ENCODE data around the gene CSF3. TPM values are rescaled to one million over a fixed set of nuclear protein-coding genes. Genes with fewer than 3 reads are reported as not detected.

Gene CSF3, protein sequence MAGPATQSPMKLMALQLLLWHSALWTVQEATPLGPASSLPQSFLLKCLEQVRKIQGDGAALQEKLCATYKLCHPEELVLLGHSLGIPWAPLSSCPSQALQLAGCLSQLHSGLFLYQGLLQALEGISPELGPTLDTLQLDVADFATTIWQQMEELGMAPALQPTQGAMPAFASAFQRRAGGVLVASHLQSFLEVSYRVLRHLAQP
- total RNA-seq = not detected

DNA sequence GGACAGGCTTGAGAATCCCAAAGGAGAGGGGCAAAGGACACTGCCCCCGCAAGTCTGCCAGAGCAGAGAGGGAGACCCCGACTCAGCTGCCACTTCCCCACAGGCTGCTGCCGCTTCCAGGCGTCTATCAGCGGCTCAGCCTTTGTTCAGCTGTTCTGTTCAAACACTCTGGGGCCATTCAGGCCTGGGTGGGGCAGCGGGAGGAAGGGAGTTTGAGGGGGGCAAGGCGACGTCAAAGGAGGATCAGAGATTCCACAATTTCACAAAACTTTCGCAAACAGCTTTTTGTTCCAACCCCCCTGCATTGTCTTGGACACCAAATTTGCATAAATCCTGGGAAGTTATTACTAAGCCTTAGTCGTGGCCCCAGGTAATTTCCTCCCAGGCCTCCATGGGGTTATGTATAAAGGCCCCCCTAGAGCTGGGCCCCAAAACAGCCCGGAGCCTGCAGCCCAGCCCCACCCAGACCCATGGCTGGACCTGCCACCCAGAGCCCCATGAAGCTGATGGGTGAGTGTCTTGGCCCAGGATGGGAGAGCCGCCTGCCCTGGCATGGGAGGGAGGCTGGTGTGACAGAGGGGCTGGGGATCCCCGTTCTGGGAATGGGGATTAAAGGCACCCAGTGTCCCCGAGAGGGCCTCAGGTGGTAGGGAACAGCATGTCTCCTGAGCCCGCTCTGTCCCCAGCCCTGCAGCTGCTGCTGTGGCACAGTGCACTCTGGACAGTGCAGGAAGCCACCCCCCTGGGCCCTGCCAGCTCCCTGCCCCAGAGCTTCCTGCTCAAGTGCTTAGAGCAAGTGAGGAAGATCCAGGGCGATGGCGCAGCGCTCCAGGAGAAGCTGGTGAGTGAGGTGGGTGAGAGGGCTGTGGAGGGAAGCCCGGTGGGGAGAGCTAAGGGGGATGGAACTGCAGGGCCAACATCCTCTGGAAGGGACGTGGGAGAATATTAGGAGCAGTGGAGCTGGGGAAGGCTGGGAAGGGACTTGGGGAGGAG is at the start of gene CSF3:
TSS of gene CSF3 (plus strand) at position 436 of the 993 bp plus-strand sequence. CDS start at position 471, 35 bp downstream.
- DNase-seq = no peak

DNA sequence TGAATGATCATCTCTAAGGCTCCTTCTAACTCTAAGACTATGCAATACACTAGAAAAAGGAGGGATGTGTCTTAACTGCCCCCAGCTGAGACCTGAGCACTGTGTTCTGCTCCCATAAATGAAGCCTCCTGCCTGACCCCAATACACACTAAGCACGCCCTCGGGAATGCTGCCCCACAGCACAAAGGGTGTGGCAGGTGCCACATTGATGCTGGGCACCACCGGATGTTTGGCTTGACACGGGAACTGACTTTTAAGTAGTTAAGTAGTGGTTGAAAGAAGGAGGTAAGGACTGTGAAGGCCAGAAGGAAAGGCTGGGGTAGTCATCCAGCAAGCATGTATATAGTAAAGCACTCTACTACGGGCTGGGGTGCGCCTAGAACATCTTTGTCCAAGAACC is 48.5 kb upstream of the CSF3 start:
- no peak for DNase-seq

DNA sequence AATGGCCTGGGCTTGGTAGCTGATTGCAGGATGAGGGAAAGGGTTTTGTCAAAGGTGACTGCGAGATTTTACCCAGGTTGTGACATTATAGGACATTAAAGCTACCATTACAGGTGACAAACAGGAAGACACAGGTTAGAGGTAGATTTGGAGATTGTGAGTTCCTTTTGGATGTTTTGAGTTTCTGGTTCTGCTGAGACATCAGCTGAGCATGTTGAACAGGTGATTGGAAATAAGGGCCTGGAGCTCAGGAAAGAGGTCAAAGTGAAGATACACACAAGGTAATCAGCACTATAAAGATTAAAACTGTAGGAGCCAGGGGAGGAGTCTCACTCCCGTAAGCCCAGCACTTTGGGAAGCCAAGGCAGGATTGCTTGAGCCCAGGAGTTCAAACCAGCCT is 46.5 kb upstream of the CSF3 start:
- DNase-seq = no peak

DNA sequence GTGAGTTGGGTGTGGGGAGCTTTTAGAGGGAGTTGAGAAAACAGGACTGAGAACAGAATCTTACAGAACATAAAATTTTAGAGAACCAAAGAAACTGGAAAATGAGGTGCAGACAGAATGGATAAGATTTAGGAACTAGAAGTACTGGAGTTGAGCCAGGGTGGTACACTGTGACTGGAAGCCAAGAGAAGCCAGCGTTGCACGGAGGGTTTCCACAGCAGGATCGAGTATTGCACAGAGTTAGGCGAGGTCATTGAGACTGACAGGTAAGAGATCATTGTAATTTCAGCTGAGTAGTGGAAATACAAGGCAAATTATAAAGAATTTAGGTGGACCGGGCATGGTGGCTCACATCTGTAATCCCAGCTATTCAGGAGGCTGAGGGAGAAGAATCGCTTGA is 45.9 kb upstream of the CSF3 start:
- no peak for DNase-seq

DNA sequence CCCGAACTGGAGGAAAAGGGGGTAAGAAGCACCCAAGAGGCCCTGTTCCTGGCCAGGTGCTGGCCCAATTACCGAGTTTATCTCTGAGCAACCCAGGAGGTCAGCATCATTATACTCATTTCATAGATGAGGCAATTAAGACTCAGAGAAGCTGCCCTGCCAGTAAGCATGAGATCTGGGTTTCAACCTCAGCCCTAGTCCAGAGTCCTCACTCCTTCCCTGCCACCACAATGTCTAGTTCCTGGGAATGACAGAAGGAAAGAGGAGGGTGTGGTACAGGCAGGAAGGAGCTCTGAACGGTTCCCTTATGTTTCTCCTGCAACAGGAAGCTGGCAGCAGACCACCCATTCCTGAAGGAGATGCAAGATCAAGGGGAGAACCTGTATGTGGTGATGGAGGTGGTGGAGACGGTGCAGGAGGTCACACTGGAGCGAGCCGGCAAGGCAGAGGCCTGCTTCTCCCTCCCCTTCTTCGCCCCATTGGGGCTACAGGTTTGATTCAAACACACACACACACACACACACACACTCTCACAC is 45.0 kb upstream of the CSF3 start:
- DNase-seq = no peak

DNA sequence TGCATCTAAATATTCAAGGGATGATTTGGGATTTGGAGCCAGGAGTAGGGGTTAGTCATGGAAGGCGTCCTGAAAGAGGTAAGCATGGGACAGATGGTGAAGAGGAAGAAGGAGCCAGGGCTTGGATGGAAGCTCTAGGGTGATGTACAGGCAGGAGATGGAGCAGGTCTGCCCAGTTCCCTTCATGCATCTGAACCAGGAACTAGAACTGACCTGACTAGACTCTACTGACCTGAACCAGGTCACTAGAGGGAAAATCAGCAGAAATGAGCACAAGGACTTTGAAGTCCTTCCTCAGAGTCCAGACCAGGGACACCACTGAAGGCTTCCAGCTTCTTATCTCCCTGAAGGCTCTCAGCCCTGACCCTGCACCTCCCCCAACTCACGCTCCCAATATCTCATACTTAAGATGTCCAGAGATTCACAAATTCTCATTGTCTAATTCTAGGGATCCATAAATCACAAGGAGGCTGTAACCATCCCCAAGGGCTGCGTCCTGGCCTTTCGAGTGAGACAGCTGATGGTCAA is 44.1 kb upstream of the CSF3 start:
- no peak for DNase-seq

DNA sequence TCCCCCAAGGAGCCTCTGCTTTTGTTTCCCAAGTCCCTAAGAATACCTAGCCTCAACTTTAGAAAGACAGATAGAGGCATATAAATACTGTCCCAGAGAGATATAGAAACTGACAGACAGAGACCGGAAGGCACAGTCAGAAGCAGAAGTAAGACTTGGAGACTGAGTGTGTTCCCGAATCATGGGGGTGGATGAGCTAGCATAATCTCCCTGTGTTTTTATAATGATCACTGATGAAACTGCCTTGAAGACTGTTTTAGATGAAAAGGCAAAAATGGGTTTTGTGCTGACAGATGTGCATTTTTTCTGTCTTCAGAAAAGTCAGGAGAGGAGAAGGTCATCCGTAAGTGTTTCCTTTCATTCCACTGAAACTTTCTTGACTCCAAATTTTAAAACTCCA is 43.0 kb upstream of the CSF3 start:
- DNase-seq = no peak

DNA sequence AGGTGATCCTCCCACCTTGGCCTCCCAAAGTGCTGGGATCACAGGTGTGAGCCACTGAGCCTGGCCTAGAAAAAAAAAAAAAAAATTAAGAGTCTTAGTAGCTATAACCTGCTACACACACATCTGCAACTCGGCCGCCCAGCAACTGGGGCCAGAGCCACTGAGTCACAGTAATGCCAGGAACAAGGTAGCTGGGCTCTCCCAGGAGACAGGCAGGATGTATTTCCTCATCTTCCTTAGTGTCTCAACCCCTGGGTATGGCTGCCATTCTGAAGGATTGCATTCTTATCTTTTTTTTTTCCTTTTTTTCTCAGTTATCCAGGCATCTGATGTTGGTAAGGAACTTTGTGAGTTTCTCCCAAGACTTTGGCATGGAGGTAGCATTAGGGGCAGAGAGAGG is 41.7 kb upstream of the CSF3 start:
- DNase-seq = no peak

DNA sequence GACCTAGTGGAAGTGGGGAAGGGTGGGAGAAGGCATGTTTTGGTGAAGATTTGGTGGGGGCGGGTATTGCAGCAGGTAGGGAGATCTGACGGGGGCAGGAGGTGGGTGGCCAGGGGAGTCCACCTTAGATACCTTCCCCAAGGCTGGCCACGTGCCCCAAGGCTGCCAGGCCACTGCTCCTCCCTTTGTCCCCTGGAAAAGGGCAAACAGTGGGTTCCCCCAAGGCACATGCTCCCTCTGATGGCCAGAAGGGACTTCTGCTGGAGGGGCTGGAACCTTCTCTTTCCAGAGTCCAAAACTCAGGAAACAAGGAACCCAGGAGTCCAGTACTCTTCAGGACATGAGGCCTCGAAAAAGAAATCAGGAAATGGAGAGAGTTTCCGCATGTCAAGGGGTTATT is 40.8 kb upstream of the CSF3 start:
- DNase-seq = no peak

DNA sequence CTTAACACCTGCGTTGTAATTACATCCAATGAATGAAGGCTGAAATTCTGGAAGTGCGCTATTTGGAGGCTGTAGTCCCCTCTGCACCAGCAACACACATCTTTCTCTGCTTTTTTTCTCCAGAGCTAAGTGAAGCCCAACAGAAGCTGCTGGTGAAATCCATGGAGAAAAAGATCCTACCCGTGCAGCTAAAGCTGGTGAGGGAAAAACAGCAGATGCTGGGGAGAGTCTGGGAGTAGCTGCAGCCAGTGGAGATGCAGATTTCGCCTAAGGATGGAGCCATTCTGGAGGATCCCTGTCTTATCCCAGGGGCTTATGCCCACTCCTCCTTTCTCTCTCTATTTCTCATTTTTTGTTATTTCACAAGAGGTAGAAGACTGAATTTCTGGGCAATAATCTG is 39.4 kb upstream of the CSF3 start:
- DNase-seq = no peak

DNA sequence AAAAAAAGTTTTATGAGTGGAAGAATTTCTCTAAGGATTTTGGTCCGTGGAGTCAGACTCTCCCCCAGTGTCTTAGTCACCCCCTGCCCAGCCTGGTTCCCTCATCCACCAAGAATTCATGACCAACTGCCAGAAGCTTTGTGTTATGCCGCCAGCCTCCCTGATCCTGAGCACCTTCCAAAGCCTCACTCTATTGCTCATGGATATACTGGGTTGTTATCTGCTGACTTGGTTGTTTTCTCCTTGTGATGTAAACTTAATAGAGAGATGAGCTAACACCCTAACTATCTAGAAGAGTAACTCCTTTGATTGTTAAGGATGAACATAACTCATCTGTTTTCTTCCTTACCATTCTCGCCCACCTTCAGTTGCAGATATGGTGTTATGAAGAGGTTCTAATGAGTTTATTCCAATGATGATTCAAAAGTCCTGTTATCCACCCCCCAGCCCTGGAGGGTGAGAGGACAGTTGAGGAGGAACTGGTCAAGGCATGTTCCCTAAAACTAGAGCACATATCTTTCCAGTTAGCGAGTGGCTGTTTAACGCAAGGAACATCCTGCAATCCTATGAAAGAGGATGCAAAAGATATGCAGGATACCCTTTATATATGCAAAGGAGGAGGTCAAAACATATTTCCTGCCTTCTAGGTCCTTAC is 36.1 kb upstream of the CSF3 start:
- no peak for DNase-seq

DNA sequence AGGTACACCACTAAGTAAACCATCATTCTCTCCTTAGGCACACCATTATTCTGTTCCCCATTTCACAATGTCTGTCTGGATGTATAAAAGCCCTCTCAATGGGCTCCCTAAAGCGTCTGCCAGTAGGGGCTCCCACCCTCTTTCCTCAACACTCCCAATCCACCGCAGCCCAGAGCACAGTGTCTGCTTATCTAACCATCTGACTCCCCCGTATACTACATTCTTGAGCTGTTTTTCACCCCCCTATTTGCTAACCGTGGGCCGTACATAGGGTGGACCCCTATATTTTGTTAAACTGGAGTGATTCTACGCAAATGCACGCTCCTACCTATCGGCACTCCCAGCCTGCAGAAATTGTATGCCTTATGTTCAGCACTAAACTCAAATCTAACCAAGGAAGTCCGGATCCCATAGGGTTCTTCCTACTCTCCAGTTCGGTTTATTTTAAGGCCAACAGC is 35.3 kb upstream of the CSF3 start:
- DNase-seq = peak; percentile 75

DNA sequence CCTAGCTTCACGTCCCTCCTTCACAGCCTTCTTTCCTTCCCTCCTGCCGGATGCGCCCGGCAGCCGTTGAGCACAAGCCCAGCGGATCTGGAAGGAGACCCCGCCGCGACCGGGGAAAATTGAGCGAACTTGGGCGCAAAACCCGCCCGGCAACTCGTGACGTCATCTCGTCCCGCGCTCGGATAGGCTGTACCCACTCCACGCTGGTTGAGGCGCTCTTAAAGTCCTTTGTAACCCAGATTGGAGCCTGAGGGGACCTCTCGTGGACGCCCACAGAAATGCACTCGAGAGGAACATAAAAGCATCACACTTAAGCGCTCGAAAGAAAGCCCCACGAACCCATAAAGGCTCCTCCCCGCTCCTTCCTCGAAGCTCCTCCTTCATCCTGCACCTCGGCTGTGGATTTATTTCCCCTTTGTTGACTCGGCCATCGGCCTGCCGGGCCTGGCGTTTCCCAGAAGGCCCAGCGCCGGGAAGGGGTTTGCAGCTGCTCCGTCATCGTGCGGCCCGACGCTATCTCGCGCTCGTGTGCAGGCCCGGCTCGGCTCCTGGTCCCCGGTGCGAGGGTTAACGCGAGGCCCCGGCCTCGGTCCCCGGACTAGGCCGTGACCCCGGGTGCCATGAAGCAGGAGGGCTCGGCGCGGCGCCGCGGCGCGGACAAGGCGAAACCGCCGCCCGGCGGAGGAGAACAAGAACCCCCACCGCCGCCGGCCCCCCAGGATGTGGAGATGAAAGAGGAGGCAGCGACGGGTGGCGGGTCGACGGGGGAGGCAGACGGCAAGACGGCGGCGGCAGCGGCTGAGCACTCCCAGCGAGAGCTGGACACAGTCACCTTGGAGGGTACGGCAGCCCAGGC is 34.7 kb upstream of the CSF3 start, which contains the start of gene PSMD3:
TSS of gene PSMD3 (plus strand) at position 457 of the 856 bp plus-strand sequence. CDS start at position 621, 164 bp downstream.
- peak; percentile 100 for DNase-seq

DNA sequence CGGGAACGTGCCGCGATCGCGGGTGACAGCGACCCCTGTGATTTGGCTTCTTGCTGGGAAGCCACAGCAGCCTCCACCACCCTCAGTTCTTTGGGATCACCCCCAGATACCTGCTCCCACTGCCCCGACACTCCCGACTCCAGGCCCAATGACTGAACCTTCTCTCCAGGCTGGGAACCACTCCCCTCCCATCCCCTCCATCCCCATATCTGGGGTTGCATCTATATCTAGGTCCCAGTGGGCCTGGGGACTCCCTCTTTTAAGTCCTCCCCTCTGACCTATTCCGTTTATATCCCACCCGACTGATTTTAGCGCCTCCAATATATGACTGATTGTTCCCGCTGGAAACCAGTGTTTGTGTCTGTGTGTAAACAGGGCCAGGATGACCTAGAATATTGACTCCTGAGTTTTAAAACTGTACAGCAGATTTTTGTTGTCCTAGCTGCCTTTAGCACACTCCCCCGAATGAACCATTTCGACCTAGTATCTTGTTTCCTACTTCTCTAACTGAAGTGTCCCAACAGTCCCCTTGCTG is 34.0 kb upstream of the CSF3 start:
- no peak for DNase-seq

DNA sequence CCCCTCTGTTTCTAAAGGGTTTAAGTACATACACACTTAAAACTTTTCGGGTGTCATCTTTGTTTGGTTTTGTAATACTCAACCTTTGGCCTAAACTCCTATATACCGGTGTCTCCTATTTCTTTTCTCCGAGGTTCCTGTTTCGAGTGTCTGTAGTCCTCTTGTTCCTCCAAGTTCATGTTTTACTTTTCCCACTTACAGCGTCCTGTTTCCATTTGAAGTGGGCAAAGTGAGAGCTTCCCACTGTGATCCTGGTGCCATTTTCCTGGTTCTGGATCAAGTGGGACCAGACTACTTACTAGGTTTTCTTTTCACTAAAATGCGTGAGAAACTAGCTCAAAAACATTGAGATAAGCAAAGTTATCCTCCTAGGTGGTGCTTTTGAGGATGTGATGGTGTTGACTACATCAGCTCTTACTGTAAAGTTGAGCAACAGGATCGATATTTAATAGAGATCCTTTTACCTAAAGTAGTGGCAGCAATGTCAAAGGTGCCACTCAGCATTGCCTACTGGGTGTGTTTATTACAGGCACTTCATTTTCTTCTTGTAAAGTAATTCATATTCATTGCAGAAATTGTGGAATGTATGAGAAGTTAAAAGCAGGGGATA is 33.4 kb upstream of the CSF3 start:
- no peak for DNase-seq

DNA sequence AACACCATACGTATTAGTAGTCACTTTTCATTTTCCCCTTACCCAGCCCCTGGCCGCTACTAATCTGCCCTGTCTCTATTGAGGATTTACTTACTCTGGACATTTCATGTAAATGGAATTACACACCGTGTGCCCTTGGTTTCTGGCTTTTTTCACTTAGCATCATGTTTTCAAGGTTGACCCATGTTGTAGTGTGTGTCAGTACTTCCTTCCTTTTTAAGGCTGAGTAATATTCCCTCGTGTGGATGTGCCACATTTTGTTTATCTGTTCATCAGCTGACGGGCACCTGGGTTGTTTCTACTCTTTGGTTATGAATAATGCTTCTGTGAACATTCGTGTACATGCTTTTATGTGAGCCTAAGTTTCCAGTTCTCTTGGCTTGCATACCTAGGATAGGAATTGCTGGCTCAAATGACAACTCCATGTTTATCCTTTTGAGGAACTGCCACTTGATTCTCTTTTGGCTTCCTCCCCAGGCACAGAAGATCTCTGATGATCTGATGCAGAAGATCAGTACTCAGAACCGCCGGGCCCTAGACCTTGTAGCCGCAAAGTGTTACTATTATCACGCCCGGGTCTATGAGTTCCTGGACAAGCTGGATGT is 26.9 kb upstream of the CSF3 start:
- no peak for DNase-seq

DNA sequence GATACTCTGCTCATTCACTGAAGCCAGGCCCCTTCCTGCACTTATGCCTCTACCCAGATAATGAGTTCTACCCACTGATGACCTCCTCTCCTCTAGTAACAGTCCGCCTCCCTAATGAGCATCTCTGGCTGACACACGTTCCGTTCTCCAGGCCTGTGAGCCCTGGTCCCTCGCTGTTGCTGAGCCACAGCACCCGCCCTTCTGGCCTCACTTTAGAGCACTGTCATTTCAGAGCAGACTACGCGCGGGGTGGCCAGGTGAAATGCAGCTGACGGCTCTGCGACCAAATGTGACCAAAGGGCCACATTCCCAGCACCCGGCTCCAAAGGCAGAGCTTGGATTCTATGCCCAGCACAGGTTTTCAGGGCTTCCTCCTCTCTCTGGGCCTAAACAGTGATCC is 20.8 kb upstream of the CSF3 start:
- DNase-seq = no peak

DNA sequence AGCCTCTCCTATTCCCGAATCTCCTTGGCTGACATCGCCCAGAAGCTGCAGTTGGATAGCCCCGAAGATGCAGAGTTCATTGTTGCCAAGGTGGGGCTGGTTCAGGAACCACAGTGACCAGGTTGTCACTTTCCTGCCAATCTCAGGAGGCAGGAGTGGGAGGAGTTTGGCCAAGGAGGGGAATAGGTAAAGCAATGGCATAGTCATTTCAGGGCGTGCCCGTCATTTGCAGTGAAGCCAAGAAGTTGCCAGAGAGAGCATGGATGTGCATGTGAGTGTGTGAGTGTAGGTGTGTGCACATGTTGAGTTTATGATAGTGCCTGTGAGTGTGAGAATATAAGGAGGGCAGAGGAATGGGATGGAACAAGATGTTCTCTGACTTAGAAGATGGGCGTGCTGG is 19.8 kb upstream of the CSF3 start:
- no peak for DNase-seq

DNA sequence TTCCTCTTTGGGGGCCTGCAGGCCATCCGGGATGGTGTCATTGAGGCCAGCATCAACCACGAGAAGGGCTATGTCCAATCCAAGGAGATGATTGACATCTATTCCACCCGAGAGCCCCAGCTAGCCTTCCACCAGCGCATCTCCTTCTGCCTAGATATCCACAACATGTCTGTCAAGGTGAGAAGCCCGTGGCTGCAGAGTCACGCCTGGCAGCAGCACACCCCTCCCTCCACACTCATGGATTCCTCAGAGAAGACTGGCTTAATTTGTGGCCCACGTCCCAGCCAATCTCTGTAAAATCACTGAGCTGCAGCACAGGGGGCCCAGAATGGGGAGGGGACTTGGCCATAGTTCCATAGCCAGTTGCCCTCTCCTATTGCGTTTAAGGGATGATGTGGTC is 19.1 kb upstream of the CSF3 start:
- no peak for DNase-seq

DNA sequence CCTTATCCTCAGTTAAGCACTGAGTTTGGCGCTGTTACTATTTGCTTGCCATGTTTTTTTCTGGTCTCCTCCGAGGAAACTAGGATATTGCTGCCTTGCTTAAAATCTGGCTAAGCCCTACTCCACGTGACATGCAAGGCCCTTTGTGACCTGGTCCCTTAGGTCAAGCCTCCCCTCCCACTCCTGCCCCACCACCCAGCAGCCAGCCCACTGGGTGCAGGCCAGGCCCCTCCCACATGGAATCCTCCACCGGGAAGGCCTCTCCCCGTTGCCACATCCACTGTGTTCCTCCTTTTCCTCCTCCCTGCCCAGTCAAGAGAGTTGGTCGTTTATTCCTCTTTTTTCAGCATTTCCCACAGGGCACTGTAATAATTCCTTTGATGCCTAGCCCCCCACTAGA is 18.4 kb upstream of the CSF3 start:
- DNase-seq = no peak
